Activated CD8-positive, alpha-beta memory T cell treated with anti-CD3 and anti-CD28 coated beads for 24 hours (primary cell): ENCODE results near the gene TRABD2A.

ENCODE experiments used
- DNase-seq: peaks from one replicate; pipeline ENCODE4 v3.0.0-alpha.2; 2020

TRABD2A gene

GRCh38 chr2:84904717-84905174, 23.9 kb upstream of the TRABD2A start:
- peak; percentile 77 for DNase-seq

- peak; percentile 56 for DNase-seq
Measured at GRCh38 chr2:84904151-84904550, 23.3 kb upstream of the TRABD2A start.

DNA sequence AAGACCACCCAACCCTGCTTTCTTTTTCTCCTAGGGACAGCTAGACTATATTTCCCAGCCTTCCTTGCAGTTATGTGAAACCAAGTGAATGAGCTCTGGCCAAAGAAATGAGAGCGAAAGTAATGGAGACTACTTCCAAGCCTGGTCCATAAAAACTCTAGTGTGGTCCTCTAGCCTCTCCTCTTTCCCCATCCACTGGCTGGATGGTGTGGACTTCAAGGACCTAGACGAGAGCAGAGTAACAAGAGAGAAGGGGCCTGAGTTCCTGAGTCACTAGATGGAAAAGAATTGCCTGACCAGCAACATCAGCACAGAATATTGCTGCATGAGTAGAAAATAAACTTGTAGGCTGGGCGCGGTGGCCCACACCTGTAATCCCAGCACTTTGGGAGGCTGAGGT, 21.6 kb upstream of the TRABD2A start:
- DNase-seq: peak; percentile 26

DNA sequence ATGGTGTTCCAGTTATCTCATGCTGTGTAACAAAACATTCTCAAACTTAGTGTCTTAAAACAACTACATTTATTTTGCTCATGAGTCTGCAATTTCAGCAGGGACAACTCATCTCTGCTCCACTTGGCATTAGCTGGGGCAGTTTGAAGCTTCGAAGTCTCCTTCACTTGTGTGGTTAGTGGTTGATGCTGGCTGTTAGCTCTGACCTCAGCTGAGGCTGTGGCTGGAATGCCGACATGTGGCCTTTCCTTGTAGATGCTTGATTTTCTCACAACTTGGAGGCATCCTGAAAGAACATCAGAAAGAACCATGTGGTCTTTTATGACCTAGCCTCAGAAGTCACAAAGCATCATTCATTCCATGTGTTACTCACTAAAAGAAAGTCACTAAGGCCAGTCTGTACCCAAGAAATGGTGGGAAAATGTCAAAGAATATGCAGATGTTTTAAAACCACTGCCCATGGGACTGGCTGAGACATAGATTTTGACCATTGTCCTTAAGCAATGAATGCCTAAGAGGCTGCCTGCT, 20.8 kb upstream of the TRABD2A start:
- DNase-seq: peak; percentile 28

DNA sequence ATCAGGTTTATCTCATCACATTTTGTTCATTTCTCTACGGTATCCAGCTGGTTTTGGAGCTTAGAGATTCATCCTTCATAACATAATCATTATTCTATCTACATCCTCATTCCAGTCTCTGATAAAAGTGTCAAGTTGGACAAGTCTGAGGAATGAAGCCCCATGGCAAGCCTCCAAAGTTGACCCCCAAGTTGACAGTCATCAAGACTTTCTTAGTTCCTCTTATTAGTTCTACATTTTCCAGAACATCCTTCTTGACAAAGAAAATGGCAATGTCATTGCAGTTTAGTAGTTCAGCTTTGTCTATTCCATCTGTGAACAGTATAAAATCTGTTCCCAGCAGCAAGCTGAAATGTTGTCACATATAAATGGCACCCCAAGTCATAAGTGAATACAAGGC, 20.1 kb upstream of the TRABD2A start:
- no peak for DNase-seq

DNA sequence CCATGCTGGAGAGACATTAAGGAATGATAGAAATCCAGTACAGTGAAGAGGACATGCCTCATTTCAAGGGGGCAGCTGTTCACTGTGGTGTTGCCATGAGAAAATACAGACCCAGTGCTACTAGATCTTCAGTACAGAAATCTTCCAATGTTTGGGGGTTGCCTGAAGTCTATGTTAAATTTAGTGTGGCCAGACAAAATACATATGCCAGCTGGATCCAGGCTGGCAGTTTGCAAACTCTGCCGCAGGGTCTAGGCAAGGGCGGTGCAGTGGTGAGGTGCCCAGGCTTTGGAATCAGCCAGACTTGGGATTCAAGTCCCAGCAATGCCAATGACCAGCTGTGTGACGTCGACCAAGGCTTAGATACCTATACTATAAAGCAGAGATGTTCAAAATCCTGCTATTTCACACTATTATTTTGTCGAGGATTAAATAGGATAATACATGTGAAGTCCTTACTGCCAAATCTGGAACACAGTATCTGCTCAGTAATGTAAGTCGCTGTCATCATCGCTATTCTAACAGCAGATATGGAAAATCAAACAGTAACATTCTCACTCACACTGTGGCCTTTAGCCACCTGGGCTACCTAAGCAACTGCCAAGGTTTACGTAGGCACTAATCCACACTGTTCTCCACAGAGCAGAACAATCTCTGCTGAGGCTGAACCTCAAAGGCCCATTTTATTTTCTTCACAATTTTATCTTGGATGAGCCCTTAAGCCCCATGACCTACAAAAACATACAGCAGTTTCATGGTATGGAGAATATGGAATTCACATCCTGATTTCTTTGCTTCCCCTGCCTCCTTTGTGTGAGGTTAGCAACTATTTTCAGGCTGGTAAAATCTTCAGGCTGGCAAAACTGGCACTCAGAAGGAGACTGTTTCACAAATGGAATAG, 18.7 kb upstream of the TRABD2A start:
- DNase-seq: peak; percentile 46

DNA sequence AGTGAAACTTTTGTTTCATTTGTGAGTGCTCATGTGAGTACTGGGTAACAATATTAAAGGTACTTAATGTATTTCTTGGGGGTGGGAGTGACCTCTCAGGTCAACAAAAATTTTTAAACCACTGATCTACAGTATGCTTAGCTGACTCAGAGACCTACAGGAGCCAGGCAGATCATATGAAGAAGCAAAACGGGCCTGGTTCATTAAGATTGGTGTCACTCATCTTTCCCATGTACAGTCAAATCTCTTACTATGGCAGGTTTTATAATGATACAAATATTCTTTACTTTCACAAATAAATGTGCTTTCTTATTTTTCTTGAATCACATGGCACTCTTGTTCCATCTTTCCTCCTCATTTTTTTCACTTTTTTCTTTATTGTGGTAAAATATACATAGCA, 16.9 kb upstream of the TRABD2A start:
- DNase-seq: no peak

GRCh38 chr2:84896567-84896966, 15.7 kb upstream of the TRABD2A start:
- DNase-seq: peak; percentile 15

DNA sequence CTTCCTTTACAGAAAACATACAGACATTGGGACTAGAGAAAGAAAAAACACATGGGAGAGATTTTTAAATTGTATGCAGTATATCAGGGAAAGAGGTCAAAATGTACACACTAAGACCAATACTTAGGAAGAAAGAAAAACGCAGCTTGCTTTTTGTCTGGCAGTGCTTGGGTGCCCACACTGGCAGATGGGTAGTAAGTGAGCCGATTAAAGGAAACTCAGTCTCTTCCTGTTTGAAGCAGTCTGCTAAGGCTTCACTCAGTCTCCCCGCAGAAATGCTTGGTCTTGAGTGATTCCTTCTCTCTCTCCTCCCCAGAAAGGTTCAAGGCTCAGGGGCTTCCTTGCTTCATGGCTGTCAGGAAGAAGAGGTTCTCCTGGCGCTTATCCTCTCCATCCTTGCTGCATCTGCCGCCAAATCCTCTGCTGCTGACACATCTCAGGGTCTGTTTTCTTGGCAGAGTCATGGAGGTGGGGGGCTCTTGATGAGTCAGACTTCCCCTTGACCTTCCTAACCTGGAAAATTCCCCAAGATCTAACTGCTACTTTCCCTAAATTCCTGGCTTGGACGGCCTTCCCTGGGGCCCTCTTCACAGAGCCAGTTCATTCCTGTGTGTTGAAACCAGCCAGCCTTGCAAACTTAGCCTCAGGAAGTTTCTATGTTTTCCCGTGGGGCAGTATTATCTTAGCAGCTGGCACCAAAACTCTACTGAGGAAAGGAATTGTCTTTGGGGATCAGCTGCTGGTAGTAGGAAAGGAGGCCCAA, 14.1 kb upstream of the TRABD2A start:
- DNase-seq: peak; percentile 67

GRCh38 chr2:84894131-84894586, 13.3 kb upstream of the TRABD2A start:
- peak; percentile 63 for DNase-seq

GRCh38 chr2:84891355-84892010, 10.6 kb upstream of the TRABD2A start:
- DNase-seq: peak; percentile 52

GRCh38 chr2:84889332-84889731, 8.4 kb upstream of the TRABD2A start:
- no peak for DNase-seq

- DNase-seq: peak; percentile 80
Measured at GRCh38 chr2:84888401-84889276, 7.8 kb upstream of the TRABD2A start.

DNA sequence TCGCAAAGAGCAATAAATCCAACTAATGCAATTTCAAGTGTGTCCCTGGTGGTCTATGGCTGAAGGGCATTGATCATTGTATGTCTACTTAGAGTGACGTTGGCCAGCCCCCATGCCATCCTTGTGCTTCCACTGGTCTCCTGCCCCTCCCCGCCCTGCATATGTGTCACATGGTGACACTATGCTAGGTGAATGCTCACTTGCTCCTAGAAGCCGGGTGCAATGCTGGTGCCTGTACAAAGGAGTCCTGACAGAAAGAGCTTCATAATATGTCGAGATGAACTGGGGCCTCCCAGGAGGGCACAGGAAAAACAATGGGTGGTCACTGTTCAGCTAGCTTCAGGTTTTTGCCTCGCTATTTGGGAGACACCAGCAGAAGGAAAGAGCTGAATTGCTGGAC, 5.9 kb upstream of the TRABD2A start:
- peak; percentile 52 for DNase-seq

DNA sequence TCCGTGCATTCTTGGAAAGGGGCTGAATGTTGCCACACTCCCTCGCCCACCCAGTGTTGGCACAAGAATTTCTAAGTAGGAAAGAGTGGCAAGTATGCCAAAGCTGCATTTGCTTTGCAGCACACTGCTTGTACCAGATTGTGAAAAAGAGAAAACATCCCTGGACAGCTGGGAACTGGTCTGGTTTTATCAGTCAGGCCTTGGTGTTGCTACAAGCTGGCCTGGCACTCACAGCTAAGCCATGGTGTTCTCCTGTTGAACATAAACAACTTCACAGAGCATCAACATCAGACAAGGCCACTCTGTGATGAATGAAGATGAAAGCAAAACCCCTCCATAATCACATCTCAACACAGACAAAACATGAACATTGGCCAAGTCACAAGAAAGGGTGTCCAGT, 4.2 kb upstream of the TRABD2A start:
- DNase-seq: peak; percentile 49

DNA sequence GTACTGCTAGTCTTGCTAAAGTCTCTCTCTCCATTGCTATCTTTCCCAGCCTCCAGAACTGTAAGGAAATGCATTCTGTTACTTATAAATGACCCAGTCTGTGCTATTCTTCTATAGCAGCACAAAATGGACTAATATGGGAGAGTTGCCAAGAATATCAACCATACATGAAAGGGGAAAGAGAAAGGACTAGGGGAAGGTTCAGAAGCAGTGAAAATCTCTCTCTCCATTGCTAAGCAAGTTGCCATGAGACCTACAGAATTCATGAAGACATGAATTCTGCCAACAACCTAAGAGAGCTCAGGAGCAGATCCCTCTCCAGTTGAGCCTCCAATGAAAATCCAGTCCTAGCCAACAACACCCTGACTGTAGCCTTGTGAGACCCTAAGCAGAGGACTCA, 3.6 kb upstream of the TRABD2A start:
- DNase-seq: no peak

DNA sequence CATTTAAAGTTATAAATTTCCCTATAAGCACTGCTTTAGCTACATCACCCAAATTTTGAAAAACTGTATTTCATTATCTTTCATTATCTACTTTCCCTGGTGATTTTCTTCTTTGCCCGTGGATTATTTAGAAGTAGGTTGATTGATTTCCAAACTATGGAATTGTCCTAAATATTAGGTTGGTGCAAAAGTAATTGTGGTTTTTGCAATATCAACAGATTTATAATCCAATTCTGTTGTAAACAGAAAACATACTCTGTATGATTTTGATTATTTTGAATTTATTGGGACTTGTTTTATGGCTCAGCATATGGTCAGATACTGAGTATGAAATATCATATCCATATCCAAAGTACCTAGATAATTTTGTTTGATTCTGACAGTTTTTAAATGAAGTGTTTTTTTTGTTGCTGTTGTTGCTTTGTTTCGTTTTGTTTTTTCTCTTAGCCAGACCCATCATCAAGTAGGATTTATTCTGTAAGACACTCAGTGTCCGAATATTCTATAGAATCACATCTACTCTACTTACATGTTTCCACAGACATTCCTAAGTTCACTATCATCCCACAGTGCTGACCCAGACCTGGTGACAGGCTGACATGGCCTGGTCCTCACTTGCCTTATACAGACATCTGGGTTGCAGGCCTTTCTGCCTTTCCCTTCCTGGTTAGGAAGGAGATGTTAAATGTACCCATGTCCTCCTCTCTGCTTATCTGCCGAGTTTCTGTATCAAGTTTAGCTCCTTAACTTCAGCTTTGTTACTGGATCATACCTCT, 2.1 kb upstream of the TRABD2A start:
- peak; percentile 33 for DNase-seq

GRCh38 chr2:84882414-84882738, 1.5 kb upstream of the TRABD2A start:
- no peak for DNase-seq

- peak; percentile 93 for DNase-seq
Measured at GRCh38 chr2:84881581-84882413, 913 bp upstream of the TRABD2A start.

DNA sequence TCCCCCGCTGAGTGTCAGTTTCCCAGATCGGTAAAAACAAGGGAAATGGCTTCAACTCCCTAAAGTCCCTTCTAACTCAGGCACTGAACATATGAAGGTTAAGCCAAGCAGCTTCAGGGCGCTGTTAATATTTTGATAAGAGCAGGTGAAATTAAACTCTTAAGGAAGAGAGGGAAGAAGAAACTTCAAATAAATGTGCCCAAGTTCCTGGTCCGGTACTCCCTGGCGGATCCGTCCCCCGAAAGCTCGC, 564 bp downstream of the TRABD2A start:
- DNase-seq: no peak
